Dermis microvascular lymphatic vessel endothelial cell (primary cell): ENCODE measurements around the gene TMEM86A. TPM values are rescaled to one million over a fixed set of nuclear protein-coding genes. Genes with fewer than 3 reads are reported as not detected.

Experiments
- DNase-seq, 2 donors: peaks; one replicate each; pipeline versions ENCODE4 v3.0.0 to v3.0.0-alpha.2; 2010; ENCODE audit warnings: low read depth in 2 of 2
- total RNA-seq: library from RNA; depleted of rRNA; stranded (reverse); fragments of >200 nt; gene quantifications from 2 replicates; pipeline ENCODE4 v1.2.1, GENCODE V29; 2014

Gene TMEM86A
- total RNA-seq, 1 donor from 2014 or later: 1.9 TPM

DNA sequence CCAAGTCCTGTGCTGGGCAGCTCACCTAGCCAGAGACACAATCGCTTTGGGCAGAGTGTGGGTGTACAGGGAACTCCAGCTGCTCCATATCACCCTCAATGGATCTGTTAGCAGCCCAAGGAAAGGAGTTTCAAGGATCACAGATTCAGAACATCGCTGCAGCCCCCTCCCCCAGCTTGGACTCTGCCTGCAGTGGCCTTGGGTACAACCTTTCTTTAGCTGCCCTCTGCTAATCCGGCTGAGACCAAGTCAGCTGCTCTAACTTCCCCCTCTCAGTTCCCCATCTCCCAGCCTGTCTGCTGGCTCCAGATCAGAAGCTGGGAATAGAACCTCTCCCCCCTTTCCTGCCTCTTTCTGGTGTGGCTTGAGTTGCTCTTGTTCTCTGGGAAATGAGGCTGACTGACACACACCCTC is 1.3 kb downstream of the TMEM86A start:
- DNase-seq: no peak

DNA sequence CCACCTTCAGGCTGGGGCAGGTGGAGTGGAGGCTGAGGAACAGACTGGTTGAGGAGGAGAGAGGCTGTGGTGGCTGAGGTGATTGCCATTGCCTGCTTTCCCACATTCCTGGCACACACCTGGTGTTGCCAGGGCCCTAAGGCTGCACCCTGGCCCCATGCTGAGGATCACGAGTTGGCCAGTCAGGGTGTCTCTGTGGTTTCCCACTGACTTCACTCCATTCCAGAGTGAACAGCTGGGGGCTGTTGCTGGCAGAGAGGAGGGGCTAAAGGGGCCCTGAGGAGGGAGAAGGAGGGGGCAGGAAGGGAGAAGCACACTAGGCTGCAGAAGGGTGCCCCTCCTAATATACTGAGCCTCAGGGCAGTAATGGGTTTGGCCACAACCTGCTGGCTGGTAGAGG is 1.8 kb downstream of the TMEM86A start:
- no peak for DNase-seq

DNA sequence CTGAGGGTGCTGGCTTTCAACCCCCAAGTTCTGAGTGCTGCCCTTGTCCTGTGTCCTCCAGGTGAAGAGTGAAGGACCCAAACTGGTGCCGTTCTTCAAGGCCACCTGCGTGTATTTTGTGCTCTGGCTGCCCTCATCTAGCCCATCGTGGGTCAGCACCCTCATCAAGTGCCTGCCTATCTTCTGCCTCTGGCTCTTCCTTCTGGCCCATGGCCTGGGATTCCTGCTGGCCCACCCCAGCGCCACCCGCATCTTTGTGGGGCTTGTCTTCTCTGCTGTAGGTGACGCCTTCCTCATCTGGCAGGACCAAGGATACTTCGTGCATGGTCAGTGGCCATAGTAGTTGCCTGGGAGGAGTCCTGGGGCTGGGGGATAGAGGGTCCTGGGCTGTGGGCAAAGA is 2.3 kb downstream of the TMEM86A start:
- no peak for DNase-seq

DNA sequence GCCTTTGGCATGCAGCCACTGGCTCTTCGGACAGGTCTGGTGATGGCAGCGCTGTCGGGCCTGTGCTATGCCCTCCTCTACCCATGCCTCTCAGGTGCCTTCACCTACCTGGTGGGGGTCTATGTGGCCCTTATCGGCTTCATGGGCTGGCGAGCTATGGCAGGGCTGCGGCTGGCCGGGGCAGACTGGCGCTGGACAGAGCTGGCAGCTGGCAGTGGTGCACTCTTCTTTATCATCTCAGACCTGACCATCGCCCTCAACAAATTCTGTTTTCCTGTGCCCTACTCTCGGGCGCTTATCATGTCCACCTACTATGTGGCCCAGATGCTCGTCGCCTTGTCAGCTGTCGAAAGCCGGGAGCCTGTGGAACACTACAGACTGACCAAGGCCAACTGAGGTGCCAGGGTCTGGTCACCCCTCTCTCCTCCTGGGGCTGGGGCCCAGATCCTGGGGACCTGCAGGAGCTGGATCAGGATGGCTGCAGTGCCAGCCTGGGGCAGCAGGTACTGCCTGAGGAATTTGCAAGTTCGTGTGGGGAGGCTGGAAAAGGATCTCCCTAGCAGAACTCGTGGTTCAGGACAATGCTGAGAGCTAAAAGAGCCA is 3.1 kb downstream of the TMEM86A start:
- DNase-seq: no peak

DNA sequence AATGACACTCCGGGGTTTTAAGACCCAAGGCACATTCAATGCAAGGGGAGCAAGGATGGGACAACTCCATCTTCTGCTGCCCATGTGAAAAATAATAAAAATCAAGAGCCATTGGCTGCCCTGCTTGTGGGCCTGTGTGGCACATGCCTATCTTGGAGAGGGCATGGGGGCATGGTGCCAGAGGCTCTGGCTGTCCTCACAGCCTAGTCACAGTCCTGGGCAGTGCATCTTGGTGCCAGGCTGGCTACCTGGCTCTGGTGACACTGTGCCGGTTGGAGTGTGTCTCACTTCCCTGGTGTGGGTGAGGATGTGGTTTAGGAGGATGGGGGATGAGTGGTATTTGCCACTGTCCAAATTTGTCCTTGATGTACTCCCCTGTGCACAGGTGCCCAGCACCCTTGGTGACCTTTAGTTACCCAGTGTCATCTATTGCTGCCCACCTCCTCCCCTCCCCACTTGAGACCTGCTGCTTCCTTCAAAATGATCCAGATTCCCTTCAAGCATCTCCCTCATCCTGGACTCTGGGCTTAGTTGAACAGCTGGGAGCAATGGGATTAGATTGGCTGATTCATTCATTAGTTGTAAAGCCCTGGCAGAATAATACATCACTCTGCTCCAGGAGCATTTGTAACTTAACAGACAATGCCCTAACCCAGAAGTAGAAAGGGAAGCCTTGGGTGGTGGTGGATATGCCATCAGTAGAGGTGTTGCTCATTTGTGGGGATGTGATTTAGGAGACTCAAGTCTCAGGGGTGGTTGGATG is 4.6 kb downstream of the TMEM86A start:
- DNase-seq: no peak

DNA sequence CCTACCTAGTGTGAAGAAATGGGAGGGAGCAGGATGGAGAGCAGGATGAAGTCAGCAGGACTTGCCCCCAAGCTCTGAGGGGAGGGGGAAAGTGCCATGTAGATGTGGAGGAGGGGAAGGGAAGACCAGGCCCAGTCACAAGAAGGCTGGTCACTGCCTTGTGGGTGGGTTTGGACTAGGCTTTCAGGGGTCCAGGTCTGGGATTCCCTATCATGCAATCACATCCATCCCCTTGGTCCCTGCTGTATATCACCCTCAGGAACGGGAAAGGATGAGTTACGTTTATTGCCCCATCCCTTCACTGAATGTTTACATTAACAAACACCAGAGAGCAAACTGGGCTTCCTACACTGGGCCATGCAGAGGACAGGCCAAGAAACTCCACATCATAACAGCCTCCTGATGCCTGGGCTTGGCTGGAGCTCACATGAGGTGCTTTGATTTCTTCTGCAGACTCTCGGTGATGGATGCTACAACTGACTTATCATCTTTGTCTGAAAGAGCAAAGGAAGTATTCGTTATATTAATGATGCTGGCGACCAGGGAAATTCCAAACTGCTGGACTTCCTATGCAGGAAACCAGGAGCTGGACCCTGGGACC is 5.6 kb downstream of the TMEM86A start:
- DNase-seq: no peak

DNA sequence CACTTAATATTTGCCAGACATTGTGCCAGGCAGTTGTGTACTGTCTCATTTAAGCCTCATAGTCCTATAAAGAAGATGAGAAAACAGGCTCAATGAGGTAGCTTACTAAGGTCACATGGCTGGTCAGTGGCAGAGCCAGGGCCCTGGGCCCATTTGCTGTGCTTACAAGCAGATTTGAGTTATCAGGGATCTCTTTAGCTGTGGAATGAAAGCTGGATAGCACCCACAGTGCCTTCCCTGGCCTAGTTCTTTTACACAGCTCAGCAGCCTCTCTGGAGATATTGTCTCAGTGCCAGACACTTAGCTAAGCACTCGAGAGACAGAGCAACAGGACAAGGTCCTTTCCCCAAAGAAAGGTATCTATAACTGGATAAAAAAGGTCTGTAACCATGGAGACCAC is 6.1 kb downstream of the TMEM86A start:
- no peak for DNase-seq

DNA sequence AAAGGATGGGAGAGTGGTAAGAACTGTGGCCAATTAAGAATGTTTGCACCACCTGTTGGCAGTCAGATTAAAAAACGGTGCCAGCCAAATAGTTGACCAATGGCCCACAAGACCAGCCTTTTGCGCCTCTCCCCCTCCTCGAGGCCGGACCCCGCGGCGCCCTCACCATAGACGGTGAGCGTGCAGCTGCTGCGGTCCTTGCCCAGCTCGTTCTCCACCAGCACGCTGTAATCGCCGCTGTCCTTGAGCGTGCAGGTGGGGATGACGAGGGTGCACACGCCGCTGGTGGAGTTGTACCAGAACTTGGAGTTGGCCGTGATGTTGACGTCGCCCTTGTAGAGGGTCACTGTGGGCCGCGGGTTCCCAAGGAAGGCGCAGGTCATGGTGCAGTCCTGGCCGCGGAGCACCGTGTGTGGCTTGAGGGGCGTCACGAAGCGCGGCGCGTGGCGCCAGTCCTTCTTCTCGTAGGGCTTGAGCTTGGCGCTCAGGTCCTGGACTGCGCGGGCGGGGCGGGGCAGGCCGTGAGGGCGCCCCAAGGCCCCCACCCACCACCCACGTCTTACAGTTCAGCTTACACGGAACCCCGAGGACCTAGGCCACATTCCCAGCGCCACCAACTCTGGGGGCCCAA is 7.2 kb downstream of the TMEM86A start:
- DNase-seq: peak in 1 of 2 donors; percentile 21

DNA sequence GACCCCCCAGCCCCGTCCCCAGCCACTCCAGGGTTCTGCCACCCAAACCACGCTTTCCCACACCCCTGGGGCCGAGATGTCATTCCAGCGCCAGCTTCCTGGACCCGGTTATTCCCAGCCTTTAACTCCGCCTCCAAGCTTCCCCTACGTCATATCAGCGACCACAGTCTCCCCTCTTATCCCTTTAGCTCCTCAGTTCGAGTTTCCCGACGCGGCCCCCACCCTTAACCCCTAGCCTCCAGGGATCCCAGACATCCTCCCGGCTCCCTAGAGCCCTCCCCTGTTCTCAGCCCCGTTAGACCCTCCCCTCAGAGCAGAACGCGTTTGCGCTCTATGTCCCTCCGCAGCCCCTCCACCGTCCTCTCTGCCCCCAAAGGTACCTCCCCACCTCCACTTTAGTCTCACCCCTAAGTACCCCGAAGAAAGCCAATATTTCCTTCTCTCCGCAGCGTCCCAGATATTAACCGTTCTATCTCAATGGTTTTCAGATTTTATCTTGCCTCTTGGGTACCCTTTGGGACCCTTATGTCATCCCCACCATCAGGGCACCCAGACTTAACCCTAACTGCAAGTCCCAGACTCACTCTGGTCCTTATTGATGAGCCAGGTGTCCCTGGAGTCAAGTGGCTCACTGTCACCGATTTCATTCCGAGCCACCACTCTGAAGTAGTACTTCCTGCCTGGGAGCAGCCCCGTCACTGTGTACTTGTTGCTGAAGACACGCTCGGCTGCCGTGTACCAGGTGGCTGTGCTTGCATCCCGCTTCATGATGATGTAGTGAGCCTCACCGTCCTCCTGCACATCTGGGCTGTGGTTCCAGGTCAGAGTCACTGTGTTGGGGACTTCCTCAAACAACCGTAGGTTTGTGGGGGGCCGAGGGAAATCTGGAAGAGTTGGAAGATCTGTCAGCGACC is 8.0 kb downstream of the TMEM86A start:
- DNase-seq: peak; percentile 64

DNA sequence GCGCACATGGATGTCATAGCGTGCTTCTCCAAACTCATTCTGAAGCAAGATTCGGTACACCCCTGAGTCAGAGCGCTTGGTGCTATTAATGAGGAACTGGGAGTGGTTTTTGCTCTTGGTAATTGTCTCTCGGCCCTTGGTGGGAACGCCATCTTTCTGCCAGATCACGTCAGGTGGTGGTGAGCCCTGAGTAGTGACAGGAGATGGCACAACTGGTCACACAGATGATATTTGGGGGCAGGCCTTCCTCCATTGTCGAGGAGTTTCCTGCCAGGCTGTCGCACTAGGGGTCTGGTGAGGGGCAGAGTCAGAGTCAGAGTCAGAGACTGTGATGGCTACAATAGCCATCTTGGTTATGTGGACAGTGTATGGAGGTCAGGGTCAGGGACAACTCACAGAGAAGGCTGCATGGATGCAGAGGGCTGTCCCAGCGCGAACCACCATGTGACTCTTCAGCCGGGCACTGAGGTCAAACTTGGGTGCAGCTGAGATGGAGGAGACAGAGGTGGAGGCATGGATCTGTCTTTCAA is 9.3 kb downstream of the TMEM86A start:
- DNase-seq: no peak

DNA sequence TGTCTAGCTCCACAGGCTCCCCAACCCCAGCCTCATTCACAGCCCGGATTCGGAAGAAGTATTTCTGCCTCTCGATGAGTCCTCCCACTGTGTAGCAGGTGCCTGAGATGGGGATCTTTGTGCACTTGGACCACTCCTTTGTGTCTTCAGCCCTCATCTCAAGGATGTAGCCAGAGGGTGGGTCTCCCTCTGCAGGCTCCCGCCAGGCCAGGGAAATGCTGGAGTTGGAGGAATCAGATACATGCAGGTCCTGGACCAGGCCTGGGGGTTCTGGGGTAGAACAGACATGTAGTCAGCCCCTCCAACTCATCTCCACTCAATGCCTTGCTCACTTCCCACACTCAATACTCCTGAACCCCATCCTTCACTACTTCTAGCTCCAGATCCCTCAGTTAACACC is 10.8 kb downstream of the TMEM86A start:
- no peak for DNase-seq

DNA sequence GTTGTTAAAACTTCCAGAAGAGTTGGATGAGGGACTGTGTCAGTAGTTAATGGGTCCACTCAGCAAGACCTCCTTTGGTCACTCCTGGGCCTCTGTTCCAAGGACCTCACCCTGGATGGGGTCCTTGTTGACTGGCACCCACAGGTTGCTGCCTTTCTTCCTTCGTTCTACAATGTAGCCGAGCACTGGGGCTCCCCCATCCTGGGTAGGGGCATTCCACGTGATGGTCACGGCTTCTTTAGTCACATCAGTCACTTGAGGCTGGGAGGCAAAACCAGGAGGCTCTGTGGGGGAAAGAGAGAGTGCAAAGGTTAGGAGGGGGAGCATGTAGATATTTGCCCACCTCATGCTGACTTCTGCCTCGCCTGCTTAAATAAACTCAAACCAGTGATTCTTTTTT is 12.0 kb downstream of the TMEM86A start:
- DNase-seq: no peak

DNA sequence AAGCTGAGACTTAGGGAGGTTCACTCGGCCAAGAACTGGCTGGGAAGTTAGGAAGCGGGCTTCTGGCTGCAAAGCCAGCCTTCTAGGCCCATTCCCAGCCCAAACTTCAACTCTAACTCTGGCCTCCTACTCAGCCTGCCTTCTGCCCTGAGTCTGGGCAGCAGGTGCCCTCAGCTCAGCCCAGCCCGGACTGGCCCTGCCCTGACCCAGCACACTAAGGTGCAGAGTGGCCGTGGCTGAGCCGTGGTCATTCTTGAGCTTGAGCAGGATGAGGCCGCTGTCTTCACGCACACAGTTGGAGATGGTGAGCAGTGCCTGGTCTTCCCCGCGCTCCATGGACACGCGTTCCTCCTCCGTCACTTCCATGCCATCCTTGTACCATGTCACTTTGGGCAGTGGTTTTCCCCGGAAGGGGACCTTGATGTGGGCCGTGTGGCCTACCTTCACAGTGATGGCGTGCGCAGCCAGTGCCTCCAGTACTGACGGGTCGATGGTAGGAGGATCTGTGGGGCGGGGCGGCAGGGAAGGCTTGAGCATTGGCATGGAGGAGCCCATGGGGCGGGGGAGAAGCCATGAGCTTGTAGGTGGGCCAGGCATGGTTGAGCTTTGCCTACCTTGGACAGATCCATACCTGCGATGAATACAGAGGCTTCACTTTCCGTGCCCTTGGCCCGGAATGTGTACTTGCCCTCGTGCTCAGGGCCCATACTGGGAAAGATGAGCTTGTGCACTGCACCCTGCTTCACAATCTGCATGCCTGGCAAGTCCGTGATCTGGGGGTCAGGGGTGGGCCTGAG is 15.3 kb downstream of the TMEM86A start:
- DNase-seq: no peak

DNA sequence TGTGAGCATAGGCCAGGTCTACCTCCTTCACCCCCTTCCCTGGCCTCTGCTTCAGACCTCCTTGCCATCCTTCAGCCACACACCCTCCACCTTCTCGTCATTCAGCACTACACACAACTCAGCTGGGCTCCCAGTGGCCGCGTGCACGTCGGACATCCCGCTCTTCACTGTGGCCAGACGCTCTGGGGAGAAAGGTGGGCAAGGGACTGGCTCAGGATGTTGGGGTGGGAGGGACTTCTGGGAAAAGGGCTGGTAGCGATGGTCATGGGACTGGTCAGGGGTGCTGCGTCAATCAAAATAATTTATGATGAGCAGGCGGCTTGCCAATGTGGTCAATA is 15.8 kb downstream of the TMEM86A start:
- DNase-seq: no peak

DNA sequence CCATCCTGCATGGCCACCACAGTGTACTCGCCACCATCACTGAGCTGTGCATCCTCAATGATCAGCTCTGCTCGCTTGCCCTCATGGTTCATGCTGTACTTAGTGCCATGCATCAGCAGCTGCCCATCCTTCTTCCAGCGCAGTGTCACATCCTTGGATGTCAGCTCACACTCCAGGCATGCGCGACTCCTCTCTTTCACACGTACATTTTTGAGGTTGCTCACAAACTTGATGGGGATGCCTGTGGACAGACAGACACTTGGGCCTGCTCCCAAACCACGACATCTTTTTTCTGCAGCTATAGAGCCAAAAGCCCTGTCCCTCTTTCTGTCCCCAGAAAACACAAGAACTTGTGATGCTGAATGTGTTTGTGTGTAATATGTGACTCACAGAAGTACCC is 16.9 kb downstream of the TMEM86A start:
- no peak for DNase-seq

DNA sequence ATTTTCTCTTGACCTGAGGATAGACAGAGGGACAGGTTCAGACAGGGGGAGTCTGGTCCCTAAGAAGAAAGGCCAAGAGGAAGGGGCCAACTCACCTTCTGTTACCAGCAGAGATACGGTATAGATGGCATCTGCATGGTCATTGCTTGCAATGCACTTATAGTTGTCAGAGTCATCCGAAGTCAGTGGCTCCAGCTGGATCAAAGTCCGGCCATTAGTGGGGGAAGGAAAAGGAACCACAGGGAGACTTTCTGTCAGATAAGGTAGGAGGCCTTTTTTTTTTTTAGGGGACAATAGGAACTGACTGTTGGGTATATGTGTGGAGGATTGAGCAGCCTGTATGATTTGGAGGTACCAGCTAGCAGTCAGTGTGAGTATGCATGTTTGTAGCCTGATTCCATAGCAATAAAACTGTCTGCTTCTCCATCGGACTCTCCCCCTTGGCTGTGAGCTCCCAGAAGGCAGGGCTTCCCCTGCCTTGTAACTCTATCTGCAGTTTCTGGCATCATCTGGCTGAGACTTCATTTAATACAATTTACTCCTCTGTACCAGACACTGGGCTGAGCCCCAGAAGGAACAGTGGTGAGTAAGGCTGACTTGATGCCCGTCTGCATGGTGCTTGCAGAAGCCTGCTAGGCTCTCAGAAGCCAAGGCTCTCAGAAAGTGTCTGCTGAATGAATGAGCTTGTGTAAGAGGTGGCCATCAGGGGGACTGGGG is 21.7 kb downstream of the TMEM86A start:
- no peak for DNase-seq

DNA sequence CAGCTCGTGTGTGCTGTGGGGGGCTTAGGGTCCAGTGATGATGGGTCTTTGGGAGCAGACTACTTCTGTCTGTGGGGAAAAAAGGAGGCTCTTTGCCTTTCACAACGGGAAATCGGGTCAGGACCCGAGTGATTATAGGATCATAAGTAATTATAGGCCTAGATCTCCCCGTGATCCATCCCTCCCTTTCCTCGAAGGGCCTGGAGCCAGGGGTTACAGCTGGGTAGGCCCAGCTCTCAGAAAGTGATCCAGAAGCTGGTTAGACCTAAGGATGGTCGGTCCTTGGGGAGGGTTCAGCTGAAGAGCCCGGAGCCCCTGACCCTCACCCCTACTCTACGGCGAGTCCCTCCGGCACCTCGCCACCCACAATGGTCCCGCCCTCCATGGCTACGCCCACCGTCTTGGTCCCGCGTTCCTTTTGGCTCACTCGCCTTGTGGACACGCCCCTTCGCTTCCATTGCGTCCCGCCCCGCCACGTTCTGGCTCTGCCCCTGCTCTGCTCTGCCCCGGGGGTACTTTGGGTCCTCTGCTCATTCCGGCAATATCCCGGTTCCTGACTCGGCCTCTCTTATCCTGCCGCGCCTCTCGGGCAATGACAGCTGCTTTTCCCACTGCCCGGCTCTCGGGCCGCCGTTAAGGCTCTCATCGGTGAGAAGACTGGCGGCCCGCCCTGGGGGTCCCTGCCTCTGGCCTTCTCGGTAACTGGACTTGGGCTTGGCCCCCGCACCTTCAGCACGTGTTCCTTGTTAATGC is 22.4 kb downstream of the TMEM86A start:
- DNase-seq: peak in 1 of 2 donors; percentile 67

DNA sequence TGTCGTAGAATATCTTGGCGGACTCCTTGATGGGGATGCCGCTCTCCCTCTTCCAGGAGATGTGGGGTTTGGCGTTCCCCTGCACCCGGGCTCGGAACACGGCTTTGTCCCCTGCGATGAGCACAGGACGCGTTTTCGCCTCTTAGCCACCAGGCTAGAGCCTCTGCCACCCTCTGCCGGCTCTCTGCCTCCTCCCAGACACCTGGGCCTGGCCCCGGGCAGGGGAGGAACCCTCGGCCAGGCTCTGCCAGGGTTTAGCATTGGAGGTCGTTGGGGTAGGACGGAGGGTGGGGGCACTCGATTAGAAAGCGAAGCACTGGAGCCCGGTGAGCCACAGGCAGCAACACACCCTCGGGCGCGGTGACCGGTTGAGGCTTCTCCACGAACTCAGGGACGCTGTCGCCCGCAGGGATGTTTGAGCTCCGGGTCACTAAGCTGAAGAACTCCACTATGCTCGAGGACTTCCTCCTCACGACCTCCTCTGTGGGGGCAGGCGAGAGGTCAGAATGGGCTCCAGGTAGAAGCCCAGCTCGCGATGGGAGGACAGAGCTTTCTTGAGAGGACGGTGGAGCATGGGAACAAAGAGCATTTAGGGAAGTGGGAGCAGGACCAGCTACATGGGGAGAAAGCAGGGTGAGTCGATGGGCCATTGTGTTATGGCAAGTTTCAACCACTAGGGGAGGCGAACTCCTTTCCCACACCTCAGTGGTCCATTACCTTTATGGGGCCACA is 23.1 kb downstream of the TMEM86A start:
- DNase-seq: peak in 1 of 2 donors; percentile 55

DNA sequence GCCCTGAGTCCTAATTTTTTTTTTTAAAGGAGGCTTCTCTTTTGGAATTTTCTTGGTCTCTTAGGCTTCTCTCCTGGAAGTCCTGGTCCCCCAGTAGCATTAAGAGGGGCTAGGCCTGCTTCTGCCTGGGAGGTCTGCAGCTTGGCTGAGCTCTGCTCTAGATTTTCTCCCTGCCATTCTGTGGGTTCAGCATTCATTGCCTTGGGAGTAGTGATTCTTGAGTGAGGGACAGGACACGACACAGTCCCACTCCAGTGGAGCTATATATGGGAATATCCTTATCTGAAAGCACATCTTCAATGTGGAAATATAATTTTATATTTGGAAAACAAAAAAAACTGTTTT is 23.7 kb downstream of the TMEM86A start:
- no peak for DNase-seq
